ENCODE measurements around the gene MARK3. TPM values are rescaled to one million over a fixed set of nuclear protein-coding genes. Genes with fewer than 3 reads are reported as not detected.

The MARK3 gene
- total and polyA plus RNA-seq, 2 of the 13 experiments (the other 11 are each of a cell fraction or from before 2014, with no cell fraction given): 47.7 to 56.6 TPM

DNA sequence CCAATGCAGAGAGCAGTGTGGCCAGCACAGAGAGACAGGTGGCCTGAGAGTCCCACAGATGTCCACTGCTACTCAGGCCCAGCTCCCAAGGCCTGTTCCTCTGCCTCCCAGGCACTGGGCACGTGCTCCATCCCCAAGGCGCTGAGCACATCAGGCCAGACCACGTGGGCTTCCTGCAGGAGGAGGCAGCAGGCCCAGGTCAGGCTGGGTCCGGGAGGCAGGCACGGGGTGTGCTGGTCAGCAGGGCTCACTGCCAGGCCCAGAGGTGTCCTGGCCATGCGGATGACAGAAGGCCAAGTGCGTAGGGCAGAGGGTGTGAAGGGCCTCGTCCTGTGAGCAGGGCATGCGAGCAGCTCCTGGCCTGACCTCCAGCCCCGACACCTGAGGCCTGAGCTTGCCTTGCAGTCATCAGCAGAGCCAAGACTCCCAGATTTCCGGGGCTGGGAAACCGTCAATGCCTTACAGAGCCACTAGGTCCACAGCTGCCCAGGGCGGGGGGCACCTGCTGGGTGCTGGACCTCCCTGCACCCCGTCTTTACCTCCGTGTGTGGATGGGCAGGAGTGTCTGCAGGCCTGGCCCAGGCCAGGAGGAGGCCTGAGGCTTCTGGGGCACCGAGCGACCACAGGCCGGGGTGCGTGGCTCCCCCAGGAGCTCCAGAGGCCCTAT lies 158.6 kb downstream of the MARK3 start (continued):
- TF ChIP-seq SAFB2 (CRISPR knock-in tag; IDR thresholded peaks at IDR 0.05; ENCODE audit: borderline replicate concordance, low read depth) (no peak), ZKSCAN5 (CRISPR knock-in tag; IDR thresholded peaks at IDR 0.05) (no peak), AKAP8 (CRISPR knock-in tag; IDR thresholded peaks at IDR 0.05) (0 out of 2 replicates have a peak, but pooled peaks have one; percentile 24), SOX5 (CRISPR knock-in tag; IDR thresholded peaks at IDR 0.05; ENCODE audit: borderline replicate concordance) (peak; percentile 33; the same call in 1 of the 2 replicates), MAFF (IDR thresholded peaks at IDR 0.05; ENCODE audit: low read depth, low read length) (no peak), IRF2 (CRISPR knock-in tag; IDR thresholded peaks at IDR 0.05) (0 out of 2 replicates have a peak, but pooled peaks have one; percentile 17), ZNF629 (CRISPR knock-in tag; conservative IDR thresholded peaks at IDR 0.05) (no peak), ZNF780A (CRISPR knock-in tag; IDR thresholded peaks at IDR 0.05) (no peak), NFIC (IDR thresholded peaks at IDR 0.05; ENCODE audit: low read length) (no peak), ATF7 (IDR thresholded peaks at IDR 0.05) (no peak), ATF7 (CRISPR knock-in tag; IDR thresholded peaks at IDR 0.05) (no peak), ZNF746 (CRISPR knock-in tag; IDR thresholded peaks at IDR 0.05) (no peak), AFF4 (CRISPR knock-in tag; IDR thresholded peaks at IDR 0.05) (no peak), ZNF205 (CRISPR knock-in tag; IDR thresholded peaks at IDR 0.05) (no peak), NR2F1 (CRISPR knock-in tag; IDR thresholded peaks at IDR 0.05) (no peak), SP140L (CRISPR knock-in tag; IDR thresholded peaks at IDR 0.05; ENCODE audit: borderline replicate concordance) (no peak), KLF13 (CRISPR knock-in tag; IDR thresholded peaks at IDR 0.05) (no peak), ZBTB1 (CRISPR knock-in tag; IDR thresholded peaks at IDR 0.05; ENCODE audit: borderline replicate concordance) (no peak), ZNF142 (CRISPR knock-in tag; IDR thresholded peaks at IDR 0.05) (no peak), CBX5 (CRISPR knock-in tag; IDR thresholded peaks at IDR 0.05; ENCODE audit: borderline replicate concordance) (no peak)
- TF ChIP-seq, protein P1, sequence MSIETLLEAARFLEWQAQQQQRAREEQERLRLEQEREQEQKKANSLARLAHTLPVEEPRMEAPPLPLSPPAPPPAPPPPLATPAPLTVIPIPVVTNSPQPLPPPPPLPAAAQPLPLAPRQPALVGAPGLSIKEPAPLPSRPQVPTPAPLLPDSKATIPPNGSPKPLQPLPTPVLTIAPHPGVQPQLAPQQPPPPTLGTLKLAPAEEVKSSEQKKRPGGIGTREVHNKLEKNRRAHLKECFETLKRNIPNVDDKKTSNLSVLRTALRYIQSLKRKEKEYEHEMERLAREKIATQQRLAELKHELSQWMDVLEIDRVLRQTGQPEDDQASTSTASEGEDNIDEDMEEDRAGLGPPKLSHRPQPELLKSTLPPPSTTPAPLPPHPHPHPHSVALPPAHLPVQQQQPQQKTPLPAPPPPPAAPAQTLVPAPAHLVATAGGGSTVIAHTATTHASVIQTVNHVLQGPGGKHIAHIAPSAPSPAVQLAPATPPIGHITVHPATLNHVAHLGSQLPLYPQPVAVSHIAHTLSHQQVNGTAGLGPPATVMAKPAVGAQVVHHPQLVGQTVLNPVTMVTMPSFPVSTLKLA (IDR thresholded peaks at IDR 0.05): peak; percentile 99
